Measurements from ENCODE around the gene FIBIN.
"Not testable (repeated sequence)": the region's sequence is repeated elsewhere in the genome, so short reads cannot be mapped to it uniquely, and the experiment has no call there.

Gene FIBIN

DNA sequence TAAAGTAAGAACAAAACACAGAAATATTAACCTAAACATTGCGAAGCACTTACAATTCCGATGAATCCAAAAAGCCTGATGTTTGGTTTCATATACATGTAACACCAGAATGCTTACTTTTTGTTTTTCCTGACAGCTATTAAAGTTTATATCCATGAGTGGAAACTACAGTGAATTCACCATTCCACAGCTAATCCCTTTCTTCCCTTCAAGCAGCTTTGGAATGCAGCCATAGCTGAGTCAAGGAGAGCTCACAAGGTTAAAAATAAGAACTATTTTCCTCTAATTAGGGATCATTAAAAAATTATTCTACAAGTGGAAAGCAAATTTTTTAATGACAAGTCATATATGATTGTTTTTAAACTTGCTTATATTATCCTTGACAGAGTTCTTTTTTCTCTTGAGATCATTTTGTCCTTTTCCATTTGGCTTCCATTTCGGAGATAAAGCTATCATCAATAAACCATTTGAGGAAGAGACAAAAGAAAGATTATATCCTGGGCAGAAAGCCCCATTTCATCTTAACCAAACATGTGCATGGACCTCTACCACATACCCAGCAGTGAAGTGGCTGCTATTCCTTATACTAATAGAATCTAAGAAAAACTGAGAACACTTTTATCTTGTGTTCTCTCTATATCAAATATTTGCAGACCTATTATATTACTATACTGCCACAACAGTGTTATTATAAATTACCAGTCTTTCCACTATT lies 19.7 kb upstream of the FIBIN start:
- CTCF ChIA-PET = interaction anchor here (0.6 to 1.7 kb wide), 3 partner anchors 19 to 185 kb away, joined by 3 to 7 read pairs (median 4); no protein-coding TSS in a partner anchor
- DNase-seq (ENCODE audit: low read depth, low spot score) = no peak
- POLR2A ChIA-PET = interaction anchor here (1.9 kb wide), 1 partner anchor 27 kb away, joined by 7 read pairs; no protein-coding TSS in a partner anchor
- no peak overlapping the region for H3K4me3 ChIP-seq (ENCODE audit: low read depth, low read length)
- TF ChIP-seq, protein P1, sequence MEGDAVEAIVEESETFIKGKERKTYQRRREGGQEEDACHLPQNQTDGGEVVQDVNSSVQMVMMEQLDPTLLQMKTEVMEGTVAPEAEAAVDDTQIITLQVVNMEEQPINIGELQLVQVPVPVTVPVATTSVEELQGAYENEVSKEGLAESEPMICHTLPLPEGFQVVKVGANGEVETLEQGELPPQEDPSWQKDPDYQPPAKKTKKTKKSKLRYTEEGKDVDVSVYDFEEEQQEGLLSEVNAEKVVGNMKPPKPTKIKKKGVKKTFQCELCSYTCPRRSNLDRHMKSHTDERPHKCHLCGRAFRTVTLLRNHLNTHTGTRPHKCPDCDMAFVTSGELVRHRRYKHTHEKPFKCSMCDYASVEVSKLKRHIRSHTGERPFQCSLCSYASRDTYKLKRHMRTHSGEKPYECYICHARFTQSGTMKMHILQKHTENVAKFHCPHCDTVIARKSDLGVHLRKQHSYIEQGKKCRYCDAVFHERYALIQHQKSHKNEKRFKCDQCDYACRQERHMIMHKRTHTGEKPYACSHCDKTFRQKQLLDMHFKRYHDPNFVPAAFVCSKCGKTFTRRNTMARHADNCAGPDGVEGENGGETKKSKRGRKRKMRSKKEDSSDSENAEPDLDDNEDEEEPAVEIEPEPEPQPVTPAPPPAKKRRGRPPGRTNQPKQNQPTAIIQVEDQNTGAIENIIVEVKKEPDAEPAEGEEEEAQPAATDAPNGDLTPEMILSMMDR (IDR thresholded peaks at IDR 0.05; ENCODE audit: insufficient read depth, low read length, missing control alignments) = no peak

DNA sequence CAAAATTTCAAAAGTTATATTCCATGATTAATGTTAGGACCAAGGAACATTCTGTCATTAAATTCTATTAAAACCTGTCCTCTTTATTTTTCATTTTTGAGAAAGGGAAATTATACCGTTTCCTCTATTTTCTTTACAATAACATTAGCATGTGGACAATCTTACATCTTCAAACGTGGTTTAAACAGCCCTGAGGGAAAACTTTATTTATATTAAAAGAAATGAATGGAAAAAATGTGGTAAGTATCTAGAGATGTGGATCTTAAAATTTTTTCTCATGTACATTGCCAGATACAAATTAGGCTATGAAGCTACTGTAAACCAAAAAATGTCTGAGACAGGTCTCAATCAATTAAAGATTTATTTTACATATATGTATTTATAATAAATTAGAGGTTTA lies 18.9 kb upstream of the FIBIN start:
- DNase-seq (ENCODE audit: low read depth, low spot score) = no peak
- ChIA-PET POLR2A (interaction anchor here (0.7 to 1.9 kb wide), 2 partner anchors 17 to 27 kb away, joined by 5 to 7 read pairs; no protein-coding TSS in a partner anchor), CTCF (interaction anchor here (1.6 to 1.7 kb wide), 2 partner anchors 20 to 184 kb away, joined by 4 to 7 read pairs; no protein-coding TSS in a partner anchor)
- TF ChIP-seq, protein P1 (IDR thresholded peaks at IDR 0.05; ENCODE audit: insufficient read depth, low read length, missing control alignments) = no peak
- no peak overlapping the region for H3K4me3 ChIP-seq (ENCODE audit: low read depth, low read length)

DNA sequence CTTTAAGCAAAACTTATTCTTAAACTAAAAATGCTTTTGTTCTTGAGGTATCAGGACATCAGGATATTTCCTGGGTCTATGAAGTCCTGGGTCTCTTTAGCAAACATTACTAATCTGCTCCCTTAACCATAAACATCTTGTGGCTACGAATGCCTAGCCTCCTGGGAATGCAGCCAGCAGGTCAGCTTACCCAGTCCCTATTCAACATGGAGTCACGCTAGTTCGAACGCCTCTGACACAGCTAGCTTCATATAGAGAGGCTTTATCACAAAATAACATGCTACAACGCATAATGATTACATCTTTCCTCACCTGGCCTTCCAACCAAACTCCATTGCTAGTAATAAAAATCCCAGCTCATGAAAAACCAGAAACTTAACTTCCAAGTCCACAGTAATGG lies 17.5 kb upstream of the FIBIN start:
- DNase-seq (ENCODE audit: low read depth, low spot score) = no peak
- POLR2A ChIA-PET = no interaction called here
- TF ChIP-seq, protein P1 (IDR thresholded peaks at IDR 0.05; ENCODE audit: insufficient read depth, low read length, missing control alignments) = no peak
- no peak overlapping the region for H3K4me3 ChIP-seq (ENCODE audit: low read depth, low read length)
- CTCF ChIA-PET = interaction anchor here (0.8 to 1.7 kb wide), 3 partner anchors 9 to 17 kb away, joined by 3 to 4 read pairs (median 3); partner anchors contain the start of gene FIBIN

DNA sequence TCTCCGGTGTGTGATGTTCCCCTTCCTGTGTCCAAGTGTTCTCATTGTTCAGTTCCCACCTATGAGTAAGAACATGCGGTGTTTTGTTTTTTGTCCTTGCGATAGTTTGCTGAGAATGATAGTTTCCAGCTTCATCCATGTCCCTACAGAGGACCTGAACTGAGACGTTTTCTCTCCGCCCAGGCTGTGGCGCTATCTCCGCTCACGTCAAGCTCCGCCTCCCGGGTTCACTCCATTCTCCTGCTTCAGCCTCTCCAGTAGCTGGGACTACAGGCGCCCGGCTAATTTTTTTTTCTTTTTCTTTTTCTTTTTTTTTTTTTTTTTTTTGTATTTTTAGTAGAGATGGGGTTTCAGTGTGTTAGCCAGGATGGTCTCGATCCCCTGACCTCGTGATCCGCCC lies 16.7 kb upstream of the FIBIN start:
- H3K4me3 ChIP-seq (ENCODE audit: low read depth, low read length); POLR2A ChIA-PET; DNase-seq (ENCODE audit: low read depth, low spot score): not testable (repeated sequence)
- CTCF ChIA-PET = interaction anchor here (1.7 kb wide), 1 partner anchor 16 kb away, joined by 4 read pairs; the partner anchor contains the start of gene FIBIN

DNA sequence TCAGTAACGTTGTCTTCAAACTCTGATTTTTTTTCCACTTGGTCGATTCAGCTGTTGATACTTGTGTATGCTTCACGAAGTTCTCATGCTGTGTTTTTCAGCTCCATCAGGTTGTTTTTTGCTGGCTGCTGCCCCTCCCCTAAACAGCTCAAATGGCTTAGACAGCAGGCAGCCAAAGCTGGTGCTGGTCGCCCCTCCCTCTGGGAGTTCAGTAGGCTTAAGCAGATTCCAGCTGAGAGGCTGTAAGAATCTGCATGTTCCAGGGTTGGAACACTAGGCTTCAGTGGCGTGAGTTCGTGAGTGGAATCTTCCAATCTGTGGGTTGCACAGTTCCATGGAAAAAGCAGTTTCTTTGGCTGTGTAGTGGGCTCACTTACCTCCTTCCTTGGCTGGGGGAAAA lies 10.3 kb upstream of the FIBIN start:
- H3K4me3 ChIP-seq (ENCODE audit: low read depth, low read length) = no peak overlapping the region
- ChIA-PET POLR2A (no interaction called here), CTCF (no interaction called here)
- DNase-seq (ENCODE audit: low read depth, low spot score) = no peak
- TF ChIP-seq, protein P1 (IDR thresholded peaks at IDR 0.05; ENCODE audit: insufficient read depth, low read length, missing control alignments) = no peak

GRCh38 chr11:26985470-26985869 lies 8.4 kb upstream of the FIBIN start:
- no peak for DNase-seq (ENCODE audit: low read depth, low spot score)
- TF ChIP-seq, protein P1 (IDR thresholded peaks at IDR 0.05; ENCODE audit: insufficient read depth, low read length, missing control alignments) = no peak
- H3K4me3 ChIP-seq (ENCODE audit: low read depth, low read length) = no peak overlapping the region
- ChIA-PET CTCF (interaction anchor here (0.9 kb wide), 1 partner anchor 9 kb away, joined by 3 read pairs; no protein-coding TSS in a partner anchor), POLR2A (no interaction called here)

Measured in AG04449 (cell line).